OCI-LY1 (cell line): Measurements from ENCODE around the gene AMY2A.
"Not testable (repeated sequence)": the region's sequence is repeated elsewhere in the genome, so short reads cannot be mapped to it uniquely, and the experiment has no call there.

ENCODE experiments used
- H2AFZ ChIP-seq: fragments of 200-600 bp; sonication (generic), shearing (Covaris generic); 2 replicates; pipeline ENCODE4 v1.6.0; 2014; ENCODE audit warnings: antibody characterized with exemption, mild to moderate bottlenecking, low read length
- H3F3A ChIP-seq: fragments of 200-600 bp; sonication (generic), shearing (Covaris generic); 2 replicates; pipeline ENCODE4 v1.6.0; 2014; ENCODE audit warnings: mild to moderate bottlenecking, antibody characterized with exemption, low read length, moderate library complexity; ENCODE audit not compliant: insufficient read depth
- H3K27ac ChIP-seq: fragments of 200-600 bp; sonication (generic); 2 replicates; pipeline ENCODE4 v1.5.1; 2014; ENCODE audit warnings: low read length, mixed run types, mild to moderate bottlenecking, low read depth; ENCODE audit not compliant: poor library complexity, severe bottlenecking
- H3K27me3 ChIP-seq: fragments of 200-600 bp; sonication (generic); 2 replicates; pipeline ENCODE4 v1.6.0; 2014; ENCODE audit warnings: antibody characterized with exemption, mild to moderate bottlenecking, low read length, moderate library complexity; ENCODE audit not compliant: insufficient read depth
- H3K36me3 ChIP-seq: fragments of 200-600 bp; sonication (generic); 2 replicates; pipeline ENCODE4 v1.6.1; 2014; ENCODE audit warnings: mild to moderate bottlenecking, antibody characterized with exemption, low read length, moderate library complexity, mixed read lengths; ENCODE audit not compliant: insufficient read depth
- H3K4me1 ChIP-seq: fragments of 200-600 bp; sonication (generic); 2 replicates; pipeline ENCODE4 v1.5.1; 2014; ENCODE audit warnings: mild to moderate bottlenecking, low read length, moderate library complexity; ENCODE audit not compliant: insufficient read depth, severe bottlenecking
- H3K4me2 ChIP-seq: fragments of 200-600 bp; sonication (generic), shearing (Covaris generic); 2 replicates; pipeline ENCODE4 v1.6.1; 2014; ENCODE audit warnings: low read length
- H3K4me3 ChIP-seq: fragments of 200-600 bp; sonication (generic); 2 replicates; pipeline ENCODE4 v1.5.1; 2014; ENCODE audit warnings: low read length, low read depth, mild to moderate bottlenecking, mixed read lengths; ENCODE audit not compliant: poor library complexity, severe bottlenecking
- H3K79me2 ChIP-seq: fragments of 200-600 bp; shearing (Covaris generic); 2 replicates; pipeline ENCODE4 v1.6.1; 2016; ENCODE audit warnings: mixed run types, low read length, mixed read lengths; ENCODE audit not compliant: insufficient read depth
- H3K9ac ChIP-seq: fragments of 200-600 bp; sonication (generic), shearing (Covaris generic); 2 replicates; pipeline ENCODE4 v1.6.1; 2014; ENCODE audit warnings: mild to moderate bottlenecking, low read length, mixed read lengths
- H3K9me2 ChIP-seq: fragments of 200-600 bp; sonication (generic), shearing (Covaris generic); 2 replicates; pipeline ENCODE4 v1.6.1; 2014; ENCODE audit warnings: low read depth, mild to moderate bottlenecking, low read length, mixed read lengths
- H3K9me3 ChIP-seq: fragments of 200-600 bp; shearing (Covaris generic); 2 replicates; pipeline ENCODE4 v1.6.1; 2014; ENCODE audit warnings: low read length, mixed read lengths
- H4K20me1 ChIP-seq: fragments of 200-600 bp; sonication (generic), shearing (Covaris generic); 2 replicates; pipeline ENCODE4 v1.6.0; 2016; ENCODE audit warnings: mild to moderate bottlenecking, low read length; ENCODE audit not compliant: insufficient read depth
- CTCF ChIP-seq: fragments of 200-600 bp; sonication (generic), shearing (Covaris generic); IDR thresholded peaks from 2 replicates; pipeline ENCODE4 v1.5.1; 2017; ENCODE audit warnings: mild to moderate bottlenecking, antibody characterized with exemption, low read length, moderate library complexity, mixed read lengths
- EZH2 ChIP-seq: fragments of 200-600 bp; sonication (generic), shearing (Covaris generic); IDR thresholded peaks from 2 replicates; pipeline ENCODE4 v1.8.0; 2017; ENCODE audit warnings: borderline replicate concordance, mixed run types, mild to moderate bottlenecking, antibody characterized with exemption, low read length, moderate library complexity, mixed read lengths

AMY2A gene

GRCh38 chr1:103616994-103617477 lies at the start of gene AMY2A:
Gene AMY2A, plus strand, starts transcription at chr1:103617427. Its CDS starts 14 bp downstream, at chr1:103617441.
- not testable (repeated sequence) for H3K36me3 ChIP-seq, H4K20me1 ChIP-seq, H3K9me3 ChIP-seq, H3K9me2 ChIP-seq, H3F3A ChIP-seq, H3K4me3 ChIP-seq, H3K79me2 ChIP-seq, H3K9ac ChIP-seq, H3K4me1 ChIP-seq, H3K4me2 ChIP-seq, H2AFZ ChIP-seq, H3K27me3 ChIP-seq, H3K27ac ChIP-seq

- no peaks in the 10 kb centered on the region for H3K9me2 ChIP-seq
- no peaks in the 10 kb centered on the region for H4K20me1 ChIP-seq
- H3K4me2 ChIP-seq, result no peak overlapping the region
- H3K27me3 ChIP-seq, result no peaks in the 10 kb centered on the region
- TF ChIP-seq EZH2, result no peak
- TF ChIP-seq CTCF, result no peak
- no peak overlapping the region for H3K9ac ChIP-seq
- H3K4me1 ChIP-seq, result no peaks in the 10 kb centered on the region
- H3K79me2 ChIP-seq, result no peaks in the 10 kb centered on the region
- H3K36me3 ChIP-seq, result no peaks in the 10 kb centered on the region
- H3K4me3 ChIP-seq, result no peak overlapping the region
- no peak overlapping the region for H2AFZ ChIP-seq
- H3K27ac ChIP-seq, result no peak overlapping the region
- H3K9me3 ChIP-seq, result no peaks in the 10 kb centered on the region
- no peaks in the 10 kb centered on the region for H3F3A ChIP-seq
Measured at GRCh38 chr1:103569493-103569892, 47.7 kb upstream of the AMY2A start.

- not testable (repeated sequence) for H3K36me3 ChIP-seq, H3K9ac ChIP-seq, H3K79me2 ChIP-seq, H2AFZ ChIP-seq, H3K27me3 ChIP-seq, H3K4me3 ChIP-seq, H3K9me2 ChIP-seq, H3F3A ChIP-seq, H3K9me3 ChIP-seq, H3K4me2 ChIP-seq, H3K27ac ChIP-seq, H4K20me1 ChIP-seq, H3K4me1 ChIP-seq
Measured at GRCh38 chr1:103571289-103571688, 45.9 kb upstream of the AMY2A start, which contains the start of gene AMY2B. Gene AMY2B, plus strand, starts transcription at chr1:103571589. Its CDS starts 14 bp downstream, at chr1:103571603.

- Histone ChIP-seq H3K36me3 (no peaks in the 10 kb centered on the region), H3F3A (no peaks in the 10 kb centered on the region), H3K79me2 (no peaks in the 10 kb centered on the region), H3K9me3 (no peaks in the 10 kb centered on the region), H3K4me1 (no peaks in the 10 kb centered on the region), H3K27ac (no peak overlapping the region), H3K4me3 (no peak overlapping the region), H3K4me2 (no peak overlapping the region), H3K9me2 (no peaks in the 10 kb centered on the region), H2AFZ (no peak overlapping the region), H3K27me3 (no peaks in the 10 kb centered on the region), H3K9ac (no peak overlapping the region), H4K20me1 (no peaks in the 10 kb centered on the region)
- TF ChIP-seq CTCF (no peak), EZH2 (no peak)
Measured at GRCh38 chr1:103576065-103576464, 41.2 kb upstream of the AMY2A start.

- not testable (repeated sequence) for H3K9ac ChIP-seq, H3F3A ChIP-seq, H4K20me1 ChIP-seq, H3K4me1 ChIP-seq, H3K27ac ChIP-seq, H3K27me3 ChIP-seq, H3K9me3 ChIP-seq, H3K9me2 ChIP-seq, H3K79me2 ChIP-seq, H2AFZ ChIP-seq, H3K36me3 ChIP-seq, H3K4me3 ChIP-seq, H3K4me2 ChIP-seq
Measured at GRCh38 chr1:103576784-103577183, 40.4 kb upstream of the AMY2A start.
